Daoy (cell line): ENCODE measurements around the gene RNF186. TPM values are rescaled to one million over a fixed set of nuclear protein-coding genes. Genes with fewer than 3 reads are reported as not detected.
"Not testable (repeated sequence)": the region's sequence is repeated elsewhere in the genome, so short reads cannot be mapped to it uniquely, and the experiment has no call there.

ENCODE experiments used
- DNase-seq: peaks from one replicate; pipeline ENCODE4 v3.0.0-alpha.2; 2015; ENCODE audit warnings: low read depth
- total RNA-seq: library from RNA; depleted of rRNA; stranded (reverse); fragments of >200 nt; shearing (Covaris generic); gene quantifications from 2 replicates; pipeline ENCODE4 v1.2.3, GENCODE V29; 2014

Gene RNF186
- total RNA-seq, 1 experiment from 2014 or later, result not detected

DNA sequence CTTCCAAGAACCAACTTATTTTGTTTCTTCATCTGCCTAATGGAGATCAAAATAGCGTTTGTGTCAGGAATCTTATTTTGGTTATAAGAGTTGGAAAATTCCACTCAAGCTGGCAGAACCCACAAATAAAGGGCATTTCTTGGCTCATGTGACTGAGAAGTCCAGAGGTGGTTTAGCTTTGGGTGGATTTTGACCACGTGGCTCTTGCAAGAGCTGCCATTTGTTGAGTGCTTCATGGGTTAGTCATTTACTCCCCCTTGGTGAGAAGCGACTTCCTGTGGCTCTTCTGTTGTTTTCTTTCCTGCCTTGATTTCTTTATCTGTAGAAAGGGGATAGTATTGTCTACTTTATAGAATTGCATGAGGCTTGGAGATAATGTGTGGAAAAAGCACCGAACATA, 9.5 kb upstream of the RNF186 start:
- DNase-seq, result no peak

DNA sequence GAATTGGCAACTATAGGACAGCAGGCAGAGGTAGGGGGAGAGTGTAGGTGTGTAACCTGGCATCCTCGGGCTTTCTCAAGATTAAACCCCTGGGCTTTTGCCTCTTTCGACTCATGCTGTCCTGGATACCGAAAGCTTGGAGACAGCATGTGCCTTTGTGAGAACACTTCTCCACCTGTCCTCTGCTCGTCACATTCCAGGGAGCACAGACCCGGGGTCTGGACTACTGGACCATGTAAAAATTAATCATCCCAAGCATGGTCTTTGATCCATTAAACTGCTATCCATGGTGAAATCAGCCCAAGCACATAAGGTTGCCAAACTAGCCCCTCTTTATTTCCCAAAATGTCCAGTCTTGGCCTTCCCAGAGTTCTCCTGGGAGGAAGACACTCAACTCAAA, 9.0 kb upstream of the RNF186 start:
- no peak for DNase-seq

DNA sequence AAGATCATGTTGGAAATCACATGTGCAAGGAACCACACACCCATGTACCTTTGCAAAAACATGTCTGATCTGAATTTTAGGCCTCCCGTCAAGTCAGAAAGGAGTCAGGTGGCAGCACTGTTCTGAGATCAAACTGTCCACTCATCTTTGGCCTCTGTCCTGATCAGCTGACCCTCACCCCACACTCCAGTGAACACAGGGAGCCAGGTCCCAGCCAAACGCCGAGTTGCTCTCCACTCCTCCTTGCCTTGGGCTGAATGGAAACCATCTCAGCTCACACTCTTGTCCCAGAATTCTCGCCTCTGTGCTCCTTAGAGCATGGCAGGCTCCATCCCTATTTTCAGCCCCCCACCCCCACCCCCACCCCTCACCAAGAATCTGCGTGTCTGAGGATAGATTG, 4.6 kb upstream of the RNF186 start:
- DNase-seq, result no peak

DNA sequence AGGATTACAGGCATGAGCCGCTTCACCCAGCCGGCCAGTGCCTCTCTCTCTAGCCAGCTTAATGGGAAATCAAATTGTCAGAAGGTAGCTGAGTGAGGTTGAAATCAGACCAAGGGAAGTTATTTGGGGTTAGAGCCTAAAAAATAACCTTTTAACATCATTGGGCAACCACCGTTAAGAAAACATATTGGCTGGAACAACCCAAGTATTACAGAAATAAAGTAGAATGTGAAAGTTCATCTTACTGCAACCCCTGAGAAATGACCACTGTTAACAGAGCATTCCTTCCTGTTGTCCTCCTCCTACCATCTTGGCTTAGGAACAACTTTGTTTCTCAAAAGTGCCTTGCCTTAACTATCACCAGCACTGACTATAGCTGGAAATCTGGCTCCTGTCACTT, 3.2 kb upstream of the RNF186 start:
- no peak for DNase-seq

DNA sequence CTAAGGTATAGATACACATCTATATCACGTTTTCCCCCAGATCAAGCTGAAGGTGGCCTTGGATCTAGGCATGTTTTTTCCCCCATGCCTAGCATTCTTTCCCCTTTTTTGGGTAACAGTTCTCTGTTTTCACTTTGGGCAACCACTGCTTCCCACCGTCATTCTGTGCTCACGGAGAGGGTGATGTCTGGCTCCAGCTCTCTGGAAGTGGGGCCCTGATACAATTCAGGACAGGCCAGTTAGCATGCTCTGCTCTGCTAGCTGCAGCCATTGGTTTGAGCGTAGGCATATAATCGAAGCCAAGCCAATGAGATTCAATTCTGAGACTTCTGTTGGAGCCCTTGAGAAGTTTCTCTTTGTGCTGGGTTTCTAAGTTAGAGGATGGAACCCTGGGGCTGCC, 2.1 kb upstream of the RNF186 start:
- no peak for DNase-seq

DNA sequence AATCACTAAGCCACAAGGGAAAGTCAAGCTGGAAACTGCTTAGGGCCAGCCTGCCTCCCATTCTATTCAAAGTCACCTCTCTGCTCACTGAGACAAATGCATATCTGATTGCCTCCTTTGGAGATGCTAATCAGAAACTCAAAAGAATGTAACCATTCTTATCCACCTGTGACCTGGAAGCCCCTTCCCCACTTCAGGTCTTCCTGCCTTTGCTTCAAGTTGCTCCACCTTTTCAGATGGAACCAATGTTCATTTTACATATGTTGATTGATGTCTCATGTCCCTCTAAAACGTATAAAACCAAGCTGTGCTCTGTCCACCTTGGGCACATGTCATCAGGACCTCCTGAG, 1.6 kb upstream of the RNF186 start:
- DNase-seq, result not testable (repeated sequence)

DNA sequence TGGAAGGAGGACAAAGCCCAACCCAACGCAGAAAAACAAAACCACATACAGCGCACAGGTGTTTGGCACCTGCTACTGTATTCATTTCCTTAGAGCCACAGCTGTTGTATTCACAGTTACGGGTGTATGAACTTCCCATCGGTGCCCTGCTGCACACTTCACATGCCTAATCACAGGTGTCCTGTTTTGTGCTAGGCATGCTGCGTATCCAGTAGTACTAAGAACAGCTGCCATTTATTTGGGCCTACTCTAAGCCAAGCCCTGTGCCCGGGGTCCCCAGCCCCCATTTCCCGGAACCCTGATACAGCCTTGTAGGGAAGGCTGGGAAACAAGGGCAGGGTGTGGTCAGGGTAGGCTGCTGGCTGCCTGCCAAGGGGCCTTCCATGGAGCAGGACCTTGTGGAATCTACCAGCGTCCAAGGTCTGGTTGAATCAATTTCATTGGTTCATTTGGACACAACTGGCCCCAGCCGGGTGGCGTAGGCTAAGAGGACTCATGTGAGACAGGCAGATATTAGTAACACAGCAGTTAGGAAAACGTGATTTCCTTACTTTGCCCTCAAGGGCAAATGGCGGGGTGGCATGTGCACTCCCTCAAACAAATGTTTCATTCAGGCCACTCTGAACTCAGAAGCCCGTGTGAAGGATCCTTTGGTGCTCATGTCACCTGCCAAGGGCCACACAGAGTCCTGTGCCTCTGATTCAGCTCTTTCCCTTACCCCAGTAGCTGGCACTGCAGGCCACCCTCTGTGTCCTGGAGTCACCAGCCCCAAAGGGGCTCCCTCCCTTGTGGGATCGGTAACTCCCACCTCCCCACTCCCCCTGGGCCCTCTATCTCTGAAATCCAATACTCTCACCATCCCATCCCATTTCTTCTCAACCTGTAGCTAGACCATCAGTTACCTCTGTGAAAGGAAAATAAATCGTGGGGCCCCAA, 986 bp upstream of the RNF186 start:
- no peak for DNase-seq

DNA sequence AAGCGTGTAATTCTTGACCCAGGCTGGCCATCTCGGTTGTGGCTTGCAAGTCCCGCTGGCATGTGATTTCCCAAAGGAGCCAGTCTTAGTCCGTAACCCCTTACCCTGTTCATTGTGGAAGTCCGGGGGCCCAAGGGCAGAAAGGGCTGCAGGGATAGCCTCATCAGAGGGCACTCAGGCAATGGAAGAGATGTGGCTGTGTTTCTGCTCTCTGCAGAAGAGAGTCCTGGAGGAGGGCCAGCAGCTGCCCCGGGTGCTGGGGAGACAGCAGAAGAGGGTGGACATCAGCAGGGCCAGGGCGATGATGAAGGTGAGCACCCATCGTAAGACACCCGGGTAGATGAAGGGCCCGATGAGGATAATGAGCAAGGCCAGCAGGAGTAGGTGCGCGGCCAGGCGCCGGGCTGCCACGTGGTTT, 830 bp downstream of the RNF186 start:
- DNase-seq, result no peak

DNA sequence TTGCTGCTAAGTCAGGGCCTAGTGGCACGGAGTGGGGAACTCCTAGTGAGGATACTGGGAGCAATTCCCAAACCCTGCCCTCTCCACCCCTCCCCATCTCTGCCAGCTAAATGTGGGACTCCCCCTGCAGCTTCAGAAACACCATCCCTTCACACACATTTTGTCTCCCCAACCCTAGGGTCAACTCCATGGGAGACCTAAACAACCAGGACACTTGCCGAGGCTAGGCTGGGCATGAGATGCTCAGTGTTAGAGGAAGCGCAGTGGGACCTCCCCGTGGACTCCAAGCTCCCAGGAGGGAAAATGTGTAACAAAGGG, 1.5 kb downstream of the RNF186 start:
- DNase-seq, result no peak

DNA sequence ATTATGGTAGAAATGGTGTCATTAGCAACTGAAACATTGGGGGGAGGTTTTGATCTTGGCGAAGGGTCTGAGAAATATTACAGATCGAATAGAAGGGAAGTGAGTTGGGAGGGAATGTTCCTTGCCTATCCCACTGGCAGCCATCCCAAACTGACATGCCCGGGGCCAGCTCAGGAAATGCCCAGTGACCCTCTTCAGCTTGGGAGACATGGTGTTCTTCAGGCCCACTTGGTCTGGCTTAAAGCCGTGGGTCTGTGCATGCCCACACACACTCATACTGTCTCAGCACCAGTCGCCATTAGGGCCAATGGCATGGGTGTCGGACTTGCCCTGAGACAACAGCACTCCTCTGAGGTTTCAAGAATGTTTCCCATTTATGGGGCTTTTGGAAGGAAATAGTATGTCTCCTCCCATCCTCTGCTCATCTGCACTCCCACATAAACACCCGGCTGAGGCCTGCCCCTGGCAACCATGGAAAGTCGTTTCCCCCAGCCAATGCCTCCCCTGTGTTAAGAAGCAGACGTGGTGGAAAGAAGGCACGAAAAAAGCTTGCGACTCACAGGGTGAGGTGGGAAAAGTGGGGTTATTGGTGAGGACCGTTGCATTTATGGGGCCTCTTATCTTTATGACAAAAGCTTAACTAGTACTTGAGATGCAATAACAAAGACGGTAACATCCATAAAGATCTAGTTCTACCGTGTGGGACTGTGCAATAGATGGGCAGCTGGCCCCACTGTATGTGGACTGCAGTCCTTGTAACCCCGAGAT, 2.0 kb downstream of the RNF186 start:
- no peak for DNase-seq

DNA sequence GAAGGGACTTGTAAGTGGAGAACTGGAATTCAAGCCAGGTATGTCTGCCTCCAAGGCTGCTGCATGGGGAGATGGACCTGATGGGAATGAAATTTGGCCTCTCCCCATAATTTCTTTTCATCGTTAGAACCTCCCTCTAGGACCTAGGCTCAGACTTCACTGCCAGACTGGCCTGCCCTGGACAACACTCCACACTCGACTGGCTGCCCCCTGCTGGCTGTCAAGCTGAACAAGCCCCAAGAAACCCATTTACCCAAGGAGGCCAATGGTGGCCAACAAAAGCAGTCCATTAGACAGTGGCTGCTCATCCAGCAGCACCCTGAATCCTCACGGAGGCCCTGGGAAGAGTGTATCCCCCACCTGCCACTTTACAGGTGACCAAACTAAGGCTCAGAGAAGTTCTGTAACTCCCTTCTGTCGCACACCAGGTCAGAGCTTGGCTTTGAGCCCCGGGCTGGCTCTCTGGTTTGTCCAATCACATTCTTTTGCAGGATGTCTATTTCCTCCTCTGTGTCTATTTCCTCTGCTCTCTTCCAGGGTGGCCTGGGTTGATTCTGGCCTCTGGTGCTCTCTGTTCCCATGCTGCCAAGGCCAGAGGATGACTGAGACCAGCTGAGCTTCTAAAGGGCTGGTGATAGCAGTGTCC, 3.8 kb downstream of the RNF186 start:
- peak; percentile 73 for DNase-seq

DNA sequence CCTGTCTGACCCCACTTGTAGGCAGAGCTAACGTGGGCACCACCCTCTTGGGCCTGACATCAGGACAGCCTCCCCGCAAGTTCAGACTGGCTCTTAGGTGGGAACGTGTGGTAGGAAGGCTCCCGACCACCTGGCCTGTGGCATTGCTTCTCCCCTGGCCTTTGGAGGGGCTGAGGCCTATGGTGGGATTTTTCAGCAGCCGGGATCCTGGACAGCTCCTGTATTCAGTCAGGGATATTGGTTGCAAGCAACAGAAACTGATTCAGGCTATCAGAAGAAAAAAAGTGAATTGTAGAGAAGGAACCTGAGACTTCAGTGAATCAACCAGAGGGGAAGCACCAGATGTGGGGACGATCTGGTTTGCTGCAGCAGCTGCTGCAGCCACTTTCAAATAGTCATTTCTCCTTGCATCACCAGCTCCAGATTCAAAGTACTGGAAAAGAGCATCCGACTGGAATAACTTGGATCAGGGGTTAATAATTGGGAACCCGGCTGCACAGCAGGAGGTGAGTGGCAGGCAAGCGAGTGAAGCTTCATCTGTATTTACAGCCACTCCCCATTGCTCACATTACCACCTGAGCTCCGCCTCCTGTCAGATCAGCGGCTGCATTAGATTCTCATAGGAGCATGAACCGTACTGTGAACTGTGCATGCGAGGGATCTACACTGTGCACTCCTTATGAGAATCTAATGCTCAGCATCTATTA, 5.9 kb downstream of the RNF186 start:
- no peak for DNase-seq

DNA sequence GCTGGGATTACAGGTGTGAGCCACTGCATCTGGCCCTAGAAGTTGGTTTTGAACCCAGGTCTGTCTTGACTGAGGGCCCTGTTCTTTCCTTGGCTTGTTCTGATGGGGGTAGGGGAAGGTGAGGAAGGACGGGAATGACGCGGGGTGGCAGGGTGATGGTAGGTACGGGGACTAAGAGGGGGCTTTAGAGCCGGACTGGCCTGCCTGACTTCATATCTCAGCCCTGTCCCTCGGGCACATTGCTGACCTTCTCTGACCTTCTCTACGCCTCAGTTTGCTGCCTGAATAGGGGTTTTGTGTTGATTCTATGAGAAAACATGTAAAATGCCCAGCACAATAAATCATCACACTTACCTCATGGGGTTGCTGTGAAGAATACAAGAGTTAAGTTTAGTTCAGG, 6.7 kb downstream of the RNF186 start:
- no peak for DNase-seq

DNA sequence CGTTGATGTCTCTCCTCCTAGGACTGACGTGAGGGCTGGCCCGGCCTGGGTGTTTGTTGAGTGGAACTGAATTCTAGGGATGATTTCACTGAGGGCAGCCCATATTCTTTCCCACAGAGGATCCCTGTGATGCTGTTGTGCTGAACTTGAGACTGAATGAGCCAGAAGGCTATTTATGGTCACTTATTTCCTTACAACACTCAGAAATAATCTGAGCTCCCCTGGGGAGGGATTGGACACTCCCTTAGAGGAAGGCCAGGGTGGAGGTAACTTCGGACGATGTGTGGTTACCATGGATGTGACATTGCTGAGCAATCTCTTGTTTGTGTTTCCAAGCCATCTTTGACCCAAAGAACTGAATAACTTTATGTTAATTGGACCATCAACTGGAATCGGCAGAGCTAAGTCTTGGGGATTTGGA, 10.2 kb downstream of the RNF186 start:
- no peak for DNase-seq

DNA sequence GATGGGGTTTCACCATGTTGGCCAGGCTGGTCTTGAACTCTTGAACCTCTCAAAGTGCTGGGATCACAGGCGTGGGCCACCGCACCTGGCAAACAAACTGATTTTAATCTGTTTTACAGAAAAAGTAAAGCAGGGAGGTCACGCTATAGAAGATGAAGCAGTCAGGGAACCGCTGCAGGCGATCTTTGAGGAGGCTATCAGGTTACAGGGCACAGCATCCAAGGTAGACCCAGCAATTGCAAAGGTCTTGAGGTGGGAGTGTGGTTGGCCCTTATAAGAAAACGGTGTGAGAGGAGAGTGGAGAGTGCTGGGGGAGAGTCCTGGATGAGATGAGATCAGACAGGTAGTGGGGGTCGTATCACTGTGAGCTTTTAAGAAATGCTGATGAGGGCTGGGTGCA, 12.8 kb downstream of the RNF186 start:
- no peak for DNase-seq

DNA sequence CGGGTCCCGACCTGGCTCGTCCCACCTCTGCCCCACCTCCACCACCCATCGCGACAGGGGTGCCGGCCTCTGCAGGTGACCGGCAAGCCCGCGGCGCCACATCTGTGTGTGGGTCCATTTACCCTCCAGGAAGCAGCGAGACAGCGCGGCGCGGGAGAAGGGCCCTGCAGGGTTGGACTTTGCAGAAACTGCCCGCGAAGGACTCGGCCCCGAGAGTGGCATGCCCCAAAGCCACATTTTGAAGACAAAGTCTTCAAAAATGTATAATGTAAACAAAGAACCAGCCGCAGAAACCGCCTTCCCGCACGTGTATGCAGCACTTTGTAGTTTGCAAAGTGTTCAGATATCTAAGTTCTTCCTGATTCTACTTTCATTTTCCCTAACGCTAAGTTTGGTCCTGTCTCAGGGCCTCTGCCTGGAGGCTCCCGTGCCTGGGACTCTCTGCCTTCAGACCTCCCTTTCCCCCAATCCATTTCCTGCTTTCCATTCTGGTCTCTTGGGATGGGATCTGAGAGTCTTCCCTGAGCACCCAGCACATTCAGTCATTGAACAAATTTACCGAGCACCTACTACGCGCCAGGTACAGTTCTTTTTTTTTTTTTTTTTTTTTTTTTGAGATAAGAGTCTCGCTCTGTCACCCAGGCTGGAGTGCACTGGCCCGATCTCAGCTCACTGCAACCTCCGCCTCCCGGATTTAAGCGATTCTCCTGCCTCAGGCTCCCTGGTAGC, 14.8 kb downstream of the RNF186 start:
- peak; percentile 76 for DNase-seq

DNA sequence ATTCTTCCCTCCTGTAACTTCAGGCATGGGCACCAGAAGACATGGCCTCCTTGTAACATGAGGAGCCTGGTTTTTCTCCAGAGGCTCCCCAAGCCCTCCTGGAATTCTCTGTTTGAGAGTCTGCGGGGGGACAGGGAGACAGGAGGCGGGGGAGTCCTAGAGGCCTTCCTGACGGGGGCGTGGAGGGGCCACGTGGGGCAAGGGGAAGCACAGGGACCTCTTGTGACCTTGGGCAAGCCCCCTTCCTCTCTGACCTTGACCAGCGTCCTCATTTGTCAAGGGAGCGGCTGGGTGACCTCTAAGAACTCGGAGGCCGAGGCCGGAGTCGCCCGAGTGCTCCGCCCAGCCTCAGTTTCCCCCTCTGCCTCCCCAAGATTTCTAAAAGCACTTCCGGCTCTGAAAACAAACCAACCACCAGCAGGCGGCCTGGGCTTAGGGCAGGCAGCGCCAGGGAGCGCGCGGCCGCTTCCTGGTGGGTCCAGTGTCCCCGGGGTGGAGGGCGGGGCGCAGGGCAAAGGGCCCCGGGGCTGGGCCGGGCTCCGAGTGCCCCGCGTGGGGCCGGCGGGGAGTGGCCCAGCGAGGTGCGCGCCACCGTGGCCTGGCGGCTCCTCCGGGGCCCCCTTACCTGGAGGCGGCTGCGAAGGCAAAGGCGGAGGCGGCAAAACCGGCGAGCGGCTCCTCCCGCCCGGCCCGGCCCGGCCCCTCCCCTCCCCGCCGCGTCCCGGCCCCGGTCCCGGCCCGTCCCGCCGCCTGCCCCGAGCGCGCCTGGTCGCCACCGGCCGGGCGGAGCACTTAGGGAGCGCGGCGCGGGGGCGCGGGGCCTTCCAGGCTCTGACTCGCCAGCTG, 15.6 kb downstream of the RNF186 start, which contains the start of gene TMCO4:
TSS of gene TMCO4 (minus strand) at position 687 of the 846 bp plus-strand sequence. CDS start 19,158 bp downstream, outside the sequence.
- peak; percentile 69 for DNase-seq

DNA sequence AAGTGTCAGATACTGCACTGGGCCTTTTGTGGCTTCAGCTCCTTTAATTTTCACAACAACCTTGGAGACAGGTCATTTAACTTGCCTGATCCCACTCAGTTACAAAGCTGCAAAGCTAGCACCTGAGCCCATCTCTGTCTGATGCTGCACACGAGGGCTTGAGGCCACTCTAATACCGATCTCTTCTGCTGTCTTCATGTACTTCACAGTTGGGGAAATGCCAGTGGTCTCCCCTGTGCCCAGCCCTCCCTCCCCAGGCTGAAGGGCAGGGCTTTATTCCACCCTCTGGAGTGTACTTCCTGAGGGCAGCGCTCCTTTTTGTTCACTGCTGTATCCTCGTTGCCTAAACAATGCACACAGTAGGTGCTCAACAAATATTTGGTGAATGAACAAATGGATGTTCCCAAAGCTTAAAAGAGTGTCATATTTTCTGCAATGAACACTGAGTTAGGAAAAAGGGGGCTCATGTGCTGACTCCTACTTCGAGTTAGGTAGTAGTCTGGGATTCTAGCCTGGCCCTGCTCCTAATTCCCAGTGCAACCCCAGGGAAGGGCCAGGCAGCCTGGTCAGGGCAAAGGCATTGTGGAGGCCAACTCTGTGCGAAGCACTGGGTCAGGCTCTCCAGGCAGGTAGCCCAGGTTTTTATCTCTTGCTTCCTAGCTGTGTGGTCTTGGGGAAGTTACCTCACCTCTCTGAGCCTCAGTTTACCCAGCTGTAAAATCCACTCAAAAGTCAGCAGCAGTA, 16.4 kb downstream of the RNF186 start:
- DNase-seq, result no peak

DNA sequence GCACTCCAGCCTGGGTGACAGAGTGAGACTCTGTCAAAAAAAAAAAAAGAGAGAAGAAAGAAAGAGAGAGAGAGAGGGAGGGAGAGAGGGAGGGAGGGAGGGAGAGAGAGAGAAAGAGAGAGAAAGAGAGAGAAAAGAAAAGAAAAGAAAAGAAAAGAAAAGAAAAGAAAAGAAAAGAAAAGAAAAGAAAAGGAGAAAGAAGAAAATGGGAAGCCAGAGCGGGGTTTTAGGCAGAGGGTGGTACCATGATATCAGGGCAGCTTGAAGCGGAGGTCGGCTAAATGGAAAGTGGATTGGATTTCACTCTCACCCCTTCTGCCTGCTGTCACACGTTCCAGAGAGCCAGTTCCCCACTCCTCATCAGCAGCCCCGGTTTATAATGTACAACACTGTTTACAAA, 17.3 kb downstream of the RNF186 start:
- no peak for DNase-seq

DNA sequence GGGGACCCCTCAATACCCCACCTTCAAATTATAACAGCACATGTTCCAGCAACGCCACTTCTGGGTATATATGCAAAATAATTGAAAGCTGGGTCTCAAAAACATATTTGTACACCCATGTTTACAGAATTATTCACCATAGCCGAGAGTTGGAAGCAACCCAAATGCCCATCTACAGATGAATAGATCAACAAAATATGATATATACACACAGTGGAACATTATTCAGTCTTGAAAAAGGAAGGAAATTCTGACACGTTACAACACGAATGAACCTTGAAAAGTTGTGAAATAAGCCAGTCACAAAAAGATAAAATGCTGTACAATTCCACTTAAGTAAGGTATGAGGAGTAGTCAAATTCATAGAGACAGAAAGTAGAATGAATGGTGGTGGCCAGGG, 20.5 kb downstream of the RNF186 start:
- no peak for DNase-seq
